NB4 (cell line): ENCODE measurements around the gene ZSWIM6.

ENCODE experiments used
- DNase-seq: peaks from one replicate; pipeline ENCODE4 v3.0.0; 2010; ENCODE audit warnings: low read depth
- H3K4me3 ChIP-seq: one replicate; pipeline ENCODE4 v1.5.1; 2011; ENCODE audit warnings: mild to moderate bottlenecking, low read depth, low read length, moderate library complexity
- CTCF ChIP-seq: IDR thresholded peaks from one replicate; pipeline ENCODE4 v1.5.1; 2012; ENCODE audit warnings: low read depth, low read length
- MAX ChIP-seq: IDR thresholded peaks from 2 replicates; pipeline ENCODE4 v1.6.1; 2011; ENCODE audit warnings: low read depth, low read length
- MYC ChIP-seq: IDR thresholded peaks from 2 replicates; pipeline ENCODE4 v1.6.1; 2011; ENCODE audit warnings: low read depth, low read length
- POLR2A ChIP-seq: IDR thresholded peaks from 2 replicates; pipeline ENCODE4 v1.6.1; 2011; ENCODE audit warnings: mild to moderate bottlenecking; ENCODE audit not compliant: insufficient read length; ENCODE audit errors: extremely low read depth

Gene ZSWIM6

GRCh38 chr5:61342071-61342501, 10.0 kb downstream of the ZSWIM6 start:
- no peak for DNase-seq
- TF ChIP-seq CTCF (no peak), POLR2A (no peak), MAX (no peak), MYC (no peak)
- no peak overlapping the region for H3K4me3 ChIP-seq

GRCh38 chr5:61344187-61344944, 12.3 kb downstream of the ZSWIM6 start:
- no peak for DNase-seq
- no peak overlapping the region for H3K4me3 ChIP-seq
- TF ChIP-seq MAX = no peak
- no peak for TF ChIP-seq POLR2A

- no peak for DNase-seq
- no peak overlapping the region for H3K4me3 ChIP-seq
- TF ChIP-seq POLR2A (no peak), MAX (no peak), MYC (no peak), CTCF (no peak)
Measured at GRCh38 chr5:61346511-61346910, 14.5 kb downstream of the ZSWIM6 start.

GRCh38 chr5:61347080-61347479, 15.0 kb downstream of the ZSWIM6 start:
- peak; percentile 55 for DNase-seq
- H3K4me3 ChIP-seq = no peak overlapping the region
- TF ChIP-seq MAX (no peak), POLR2A (no peak), CTCF (no peak), MYC (no peak)

- DNase-seq = peak; percentile 19
- TF ChIP-seq POLR2A (no peak), MAX (no peak), CTCF (no peak), MYC (no peak)
- no peak overlapping the region for H3K4me3 ChIP-seq
Measured at GRCh38 chr5:61348447-61348846, 16.4 kb downstream of the ZSWIM6 start.

GRCh38 chr5:61349935-61350334, 17.9 kb downstream of the ZSWIM6 start:
- TF ChIP-seq POLR2A (no peak), MAX (no peak), CTCF (no peak), MYC (no peak)
- no peak overlapping the region for H3K4me3 ChIP-seq
- DNase-seq = no peak
